SK-N-SH (cell line): Measurements from ENCODE around the gene AGRP. TPM values are rescaled to one million over a fixed set of nuclear protein-coding genes. Genes with fewer than 3 reads are reported as not detected.
A peak's percentile ranks its signal among the peaks of the same experiment; 100 is the strongest.

Experiments
- CTCF ChIA-PET: fragments of 300-600, 350-600 bp; formaldehyde crosslinking; extraction: SDS; loops from one replicate; lab custom pipeline; 2021; lab: Yijun Ruan, JAX
- POLR2A ChIA-PET: fragments of 350-600 bp; sonication (Branson Sonifier 250); formaldehyde crosslinking; extraction: SDS; loops from one replicate; lab custom pipeline; 2020; ENCODE audit warnings: antibody characterized with exemption, inconsistent platforms; lab: Yijun Ruan, JAX
- DNase-seq: peaks from one replicate; pipeline ENCODE4 v3.0.0; 2012
- H2AFZ ChIP-seq: fragments of 200-600 bp; sonication (generic); 2 replicates; pipeline ENCODE4 v1.8.1; 2016; ENCODE audit warnings: antibody characterized with exemption, mild to moderate bottlenecking, low read depth
- H3F3A ChIP-seq: fragments of 200-600 bp; sonication (generic); replicated peaks from 2 replicates; pipeline ENCODE3; 2016; ENCODE audit warnings: antibody characterized with exemption, mild to moderate bottlenecking; ENCODE audit not compliant: insufficient read depth
- H3K27ac ChIP-seq, 2 experiments: fragments of 200-500 bp in 1 of 2; fragments of 200-600 bp in 1 of 2; sonication (Bioruptor generic) in 1 of 2; sonication (generic), shearing (Covaris generic) in 1 of 2; 2 replicates each; pipeline versions ENCODE4 v1.5.1 to v1.6.1; 2014 to 2016; ENCODE audit warnings: low read depth in 2 of 2, inconsistent platforms in 1 of 2, low read length in 1 of 2, mild to moderate bottlenecking in 1 of 2, mixed read lengths in 1 of 2
- H3K27me3 ChIP-seq: fragments of 200-600 bp; sonication (generic), shearing (Covaris generic); 2 replicates; pipeline ENCODE4 v1.6.1; 2016; ENCODE audit warnings: mixed run types; ENCODE audit not compliant: insufficient read depth
- H3K36me3 ChIP-seq, 2 experiments: fragments of 200-500 bp in 1 of 2; fragments of 200-600 bp in 1 of 2; sonication (Bioruptor generic) in 1 of 2; sonication (generic) in 1 of 2; replicated peaks in 1 of 2; 2 replicates each; pipeline versions ENCODE3 to v1.5.1; 2014 to 2016; ENCODE audit warnings: low read length in 1 of 2, mild to moderate bottlenecking in 1 of 2; ENCODE audit not compliant: insufficient read depth in 2 of 2, control insufficient read depth in 1 of 2
- H3K4me1 ChIP-seq, 2 experiments: fragments of 200-500 bp in 1 of 2; fragments of 200-600 bp in 1 of 2; sonication (Bioruptor generic) in 1 of 2; sonication (generic), shearing (Covaris generic) in 1 of 2; 2 replicates each; pipeline versions ENCODE4 v1.5.1 to v1.6.1; 2014 to 2016; ENCODE audit warnings: low read depth in 1 of 2, low read length in 1 of 2, mixed run types in 1 of 2; ENCODE audit not compliant: insufficient read depth in 2 of 2, control insufficient read depth in 1 of 2
- H3K4me2 ChIP-seq: fragments of 200-600 bp; sonication (generic), shearing (Covaris generic); 2 replicates; pipeline ENCODE4 v1.6.1; 2017; ENCODE audit warnings: mixed run types
- H3K4me3 ChIP-seq, 2 experiments: fragments of 200-500 bp in 1 of 2; fragments of 200-600 bp in 1 of 2; sonication (Bioruptor generic) in 1 of 2; sonication (generic), shearing (Covaris generic) in 1 of 2; 2 replicates each; pipeline versions ENCODE4 v1.5.1 to v1.8.1; 2014 to 2016; ENCODE audit warnings: low read depth in 2 of 2, inconsistent platforms in 1 of 2, low read length in 1 of 2, mild to moderate bottlenecking in 1 of 2, mixed read lengths in 1 of 2, moderate library complexity in 1 of 2
- H3K79me2 ChIP-seq: fragments of 200-600 bp; sonication (generic); 2 replicates; pipeline ENCODE4 v1.8.1; 2017; ENCODE audit warnings: mild to moderate bottlenecking; ENCODE audit not compliant: insufficient read depth
- H3K9ac ChIP-seq: fragments of 200-600 bp; sonication (generic); 2 replicates; pipeline ENCODE4 v1.6.1; 2017; ENCODE audit warnings: mixed run types
- H3K9me2 ChIP-seq: fragments of 200-600 bp; sonication (generic); 2 replicates; pipeline ENCODE4 v1.6.1; 2017; ENCODE audit warnings: mixed run types
- H3K9me3 ChIP-seq: fragments of 200-600 bp; sonication (generic); 2 replicates; pipeline ENCODE4 v1.6.1; 2017; ENCODE audit warnings: mixed run types, mild to moderate bottlenecking, moderate library complexity
- H4K20me1 ChIP-seq: fragments of 200-600 bp; sonication (generic); 2 replicates; pipeline ENCODE4 v1.6.1; 2017; ENCODE audit warnings: mild to moderate bottlenecking, mixed run types; ENCODE audit not compliant: insufficient read depth
- CHD2 ChIP-seq: fragments of 150-350 bp; IDR thresholded peaks from 2 replicates; pipeline ENCODE4 v1.6.1; 2018; ENCODE audit warnings: low read length; ENCODE audit not compliant: partially characterized antibody
- CTCF ChIP-seq: fragments of 200-600 bp; sonication (generic); IDR thresholded peaks from 2 replicates; pipeline ENCODE4 v1.6.1; 2017; ENCODE audit warnings: antibody characterized with exemption, mild to moderate bottlenecking, moderate library complexity
- EZH2phosphoT487 ChIP-seq: fragments of 200-600 bp; sonication (generic); IDR thresholded peaks from 2 replicates; pipeline ENCODE4 v1.6.1; 2017; ENCODE audit warnings: low read depth, mixed run types, mild to moderate bottlenecking, antibody characterized with exemption, moderate library complexity, borderline replicate concordance
- FOSL2 ChIP-seq: IDR thresholded peaks from 2 replicates; pipeline ENCODE4 v1.4.0; 2012; ENCODE audit warnings: low read depth, mild to moderate bottlenecking, moderate library complexity, borderline replicate concordance
- FOXM1 ChIP-seq: IDR thresholded peaks from 2 replicates; pipeline ENCODE4 v1.4.0; 2012; ENCODE audit warnings: low read depth, mild to moderate bottlenecking
- GATA2 ChIP-seq: sonication (generic); formaldehyde crosslinking; IDR thresholded peaks from 2 replicates; pipeline ENCODE4 v1.5.0; 2020; ENCODE audit warnings: mild to moderate bottlenecking, missing genetic modification reagents
- IRF3 ChIP-seq: fragments of 150-350 bp; IDR thresholded peaks from 2 replicates; pipeline ENCODE4 v1.6.1; 2016; ENCODE audit warnings: mild to moderate bottlenecking, low read depth, low read length
- NRF1 ChIP-seq: IDR thresholded peaks from 2 replicates; pipeline ENCODE4 v1.6.1; 2012; ENCODE audit warnings: low read depth, mild to moderate bottlenecking, low read length
- PBX3 ChIP-seq: IDR thresholded peaks from 2 replicates; pipeline ENCODE4; 2012
- POLR2AphosphoS5 ChIP-seq: IDR thresholded peaks from 2 replicates; pipeline ENCODE4 v1.6.1; 2012; ENCODE audit warnings: low read depth, low read length
- USF1 ChIP-seq: IDR thresholded peaks from 2 replicates; pipeline ENCODE4 v1.4.0; 2012; ENCODE audit warnings: low read depth, borderline replicate concordance
- USF2 ChIP-seq: fragments of 150-350 bp; IDR thresholded peaks from 2 replicates; pipeline ENCODE4 v1.6.1; 2017; ENCODE audit warnings: antibody characterized with exemption, low read length, low read depth, borderline replicate concordance
- WGBS: methylation state at CpG from one replicate; pipeline ENCODE4 v1.1.6; 2017; ENCODE audit warnings: low lambda C conversion rate; 5-methylcytosine and 5-hydroxymethylcytosine counted together
- polyA plus RNA-seq, 3 experiments: library from polyadenylated mRNA; depleted of rRNA; stranded (reverse); fragments of >200 nt; gene quantifications; 2 replicates each; pipeline ENCODE4 v1.2.3, GENCODE V29; 2012

AGRP gene
- polyA plus RNA-seq, 1 of the 3 experiments (the other 2 are of a cell fraction): not detected

- TF ChIP-seq CHD2 (peak; percentile 46), NRF1 (no peak), PBX3 (0 out of 2 replicates have a peak, but pooled peaks have one; percentile 8), POLR2AphosphoS5 (0 out of 2 replicates have a peak, but pooled peaks have one; percentile 19), CTCF (peak; percentile 84), IRF3 (no peak), USF2 (no peak), EZH2phosphoT487 (no peak), USF1 (no peak), FOXM1 (no peak), GATA2 (CRISPR knock-in tag) (no peak), FOSL2 (0 out of 2 replicates have a peak, but pooled peaks have one; percentile 5)
Measured at GRCh38 chr16:67521095-67521804, 37.9 kb upstream of the AGRP start (continued).

- Histone ChIP-seq H3K27me3 (no peaks in the 10 kb centered on the region), H2AFZ (no peak overlapping the region), H3F3A (peaks cover 24% of the 10 kb centered on the region), H3K4me3 (no peak overlapping the region), H3K4me1 (peaks cover 3 to 11% of the 10 kb centered on the region in 2 experiments; a peak in 2 of 4 replicates), H3K79me2 (no peaks in the 10 kb centered on the region)
- POLR2A ChIA-PET: no interaction called here
- 68% methylated on average over 4 of the region's 4 CpGs for WGBS
- no peak for TF ChIP-seq GATA2 (CRISPR knock-in tag)
- TF ChIP-seq, all 33 proteins: peak for 0
- Histone ChIP-seq H3K4me2 (no peak overlapping the region), H4K20me1 (no peaks in the 10 kb centered on the region), H3K27ac (no peak overlapping the region), H3K9me3 (no peaks in the 10 kb centered on the region), H3K9ac (no peak overlapping the region), H3K36me3 (no peaks in the 10 kb centered on the region), H3K9me2 (no peaks in the 10 kb centered on the region)
- CTCF ChIA-PET: interaction anchor here (0.6 to 9.3 kb wide), 5 partner anchors 18 to 202 kb away, joined by 3 to 246 read pairs (median 72); partner anchors contain the start of genes ACD, C16orf86, CTCF and ENKD1
- DNase-seq: no peak
Measured at GRCh38 chr16:67519242-67519641, 35.9 kb upstream of the AGRP start.
